Measurements from ENCODE around the gene AUP1.
"Not testable (repeated sequence)": the region's sequence is repeated elsewhere in the genome, so short reads cannot be mapped to it uniquely, and the experiment has no call there.

Gene AUP1

GRCh38 chr2:74566076-74566753, 36.7 kb upstream of the AUP1 start:
- H3K23ac ChIP-seq (ENCODE audit: low read length), result no peak overlapping the region
- no peak overlapping the region for H2AK5ac ChIP-seq (ENCODE audit: low read length)
- H4K8ac ChIP-seq (ENCODE audit: low read depth, low read length), result no peak overlapping the region
- no peak overlapping the region for H3K14ac ChIP-seq (ENCODE audit: low read length)
- H2AFZ ChIP-seq (ENCODE audit: insufficient read depth, low read length, poor library complexity), result no peak overlapping the region
- H3K9me3 ChIP-seq (ENCODE audit: insufficient read depth, low read depth, low read length), result no peaks in the 10 kb centered on the region
- H3K9ac ChIP-seq (ENCODE audit: low read length), result no peak overlapping the region
- no peaks in the 10 kb centered on the region for H3K79me1 ChIP-seq (ENCODE audit: low read length)
- DNase-seq, result no peak
- no peaks in the 10 kb centered on the region for H3K4me1 ChIP-seq (ENCODE audit: control insufficient read depth in 1 of 2, insufficient read depth in 2 of 2, low read length in 2 of 2)
- no peaks in the 10 kb centered on the region for H3K27me3 ChIP-seq (ENCODE audit: insufficient read depth, low read length)
- no peak overlapping the region for H3K27ac ChIP-seq (ENCODE audit: low read depth, low read length)
- H3K18ac ChIP-seq (ENCODE audit: low read length), result no peak overlapping the region
- no peak overlapping the region for H3K4ac ChIP-seq (ENCODE audit: low read depth, low read length)
- WGBS (ENCODE audit: extremely low coverage, insufficient coverage, insufficient read length), result no CpG with 5 or more reads among the region's 7 CpGs
- no peaks in the 10 kb centered on the region for H3K79me2 ChIP-seq (ENCODE audit: control insufficient read depth, insufficient read depth, low read length, poor library complexity)
- no peak overlapping the region for H3K4me3 ChIP-seq (ENCODE audit: low read depth, low read length)
- no peak overlapping the region for H4K91ac ChIP-seq (ENCODE audit: low read depth, low read length)
- no peaks in the 10 kb centered on the region for H3K36me3 ChIP-seq (ENCODE audit: control insufficient read depth in 1 of 2, insufficient read depth in 2 of 2, low read length in 2 of 2)
- no peak overlapping the region for H2BK5ac ChIP-seq (ENCODE audit: low read depth, low read length, poor library complexity)
- no peak overlapping the region for H4K12ac ChIP-seq (ENCODE audit: low read depth, low read length)
- H2BK12ac ChIP-seq (ENCODE audit: low read length), result no peak overlapping the region
- H3K4me2 ChIP-seq (ENCODE audit: low read length), result no peak overlapping the region
- H2BK120ac ChIP-seq (ENCODE audit: insufficient read depth, low read length, poor library complexity), result no peak overlapping the region

GRCh38 chr2:74564222-74564621, 34.7 kb upstream of the AUP1 start:
- H3K14ac ChIP-seq (ENCODE audit: low read length), result no peak overlapping the region
- WGBS (ENCODE audit: extremely low coverage, insufficient coverage, insufficient read length), result no CpG with 5 or more reads among the region's 5 CpGs

GRCh38 chr2:74562126-74562775, 32.7 kb upstream of the AUP1 start:
- H3K14ac ChIP-seq (ENCODE audit: low read length), result peak overlapping the region; percentile 19
- H3K79me2 ChIP-seq (ENCODE audit: control insufficient read depth, insufficient read depth, low read length, poor library complexity), result no peaks in the 10 kb centered on the region
- no peak overlapping the region for H3K9ac ChIP-seq (ENCODE audit: low read length)
- no peak overlapping the region for H2AK5ac ChIP-seq (ENCODE audit: low read length)
- H3K27me3 ChIP-seq (ENCODE audit: insufficient read depth, low read length), result no peaks in the 10 kb centered on the region
- H3K23ac ChIP-seq (ENCODE audit: low read length), result no peak overlapping the region
- H3K4me1 ChIP-seq (ENCODE audit: control insufficient read depth in 1 of 2, insufficient read depth in 2 of 2, low read length in 2 of 2), result peaks cover 0 to 4% of the 10 kb centered on the region in 2 experiments
- no peak overlapping the region for H3K18ac ChIP-seq (ENCODE audit: low read length)
- no peak overlapping the region for H3K4me2 ChIP-seq (ENCODE audit: low read length)
- H2BK120ac ChIP-seq (ENCODE audit: insufficient read depth, low read length, poor library complexity), result no peak overlapping the region
- no peaks in the 10 kb centered on the region for H3K36me3 ChIP-seq (ENCODE audit: control insufficient read depth in 1 of 2, insufficient read depth in 2 of 2, low read length in 2 of 2)
- H4K8ac ChIP-seq (ENCODE audit: low read depth, low read length), result no peak overlapping the region
- H3K4me3 ChIP-seq (ENCODE audit: low read depth, low read length), result no peak overlapping the region
- no peak overlapping the region for H3K4ac ChIP-seq (ENCODE audit: low read depth, low read length)
- peak overlapping the region; percentile 4 for H2BK12ac ChIP-seq (ENCODE audit: low read length)
- H4K91ac ChIP-seq (ENCODE audit: low read depth, low read length), result no peak overlapping the region
- no peak overlapping the region for H4K12ac ChIP-seq (ENCODE audit: low read depth, low read length)
- no peak overlapping the region for H2BK5ac ChIP-seq (ENCODE audit: low read depth, low read length, poor library complexity)
- no peak overlapping the region for H2AFZ ChIP-seq (ENCODE audit: insufficient read depth, low read length, poor library complexity)
- H3K79me1 ChIP-seq (ENCODE audit: low read length), result no peaks in the 10 kb centered on the region
- H3K9me3 ChIP-seq (ENCODE audit: insufficient read depth, low read depth, low read length), result no peaks in the 10 kb centered on the region
- no CpG with 5 or more reads among the region's 7 CpGs for WGBS (ENCODE audit: extremely low coverage, insufficient coverage, insufficient read length)
- no peak overlapping the region for H3K27ac ChIP-seq (ENCODE audit: low read depth, low read length)
- no peak for DNase-seq

More at GRCh38 chr2:74564222-74564621, 34.7 kb upstream of the AUP1 start:
- H4K91ac ChIP-seq (ENCODE audit: low read depth, low read length), result no peak overlapping the region
- H3K79me2 ChIP-seq (ENCODE audit: control insufficient read depth, insufficient read depth, low read length, poor library complexity), result no peaks in the 10 kb centered on the region
- peaks cover 0 to 4% of the 10 kb centered on the region in 2 experiments for H3K4me1 ChIP-seq (ENCODE audit: control insufficient read depth in 1 of 2, insufficient read depth in 2 of 2, low read length in 2 of 2)
- no peaks in the 10 kb centered on the region for H3K36me3 ChIP-seq (ENCODE audit: control insufficient read depth in 1 of 2, insufficient read depth in 2 of 2, low read length in 2 of 2)
- no peak overlapping the region for H2AFZ ChIP-seq (ENCODE audit: insufficient read depth, low read length, poor library complexity)
- no peak overlapping the region for H2BK5ac ChIP-seq (ENCODE audit: low read depth, low read length, poor library complexity)
- H2AK5ac ChIP-seq (ENCODE audit: low read length), result no peak overlapping the region
- H3K4ac ChIP-seq (ENCODE audit: low read depth, low read length), result no peak overlapping the region
- no peak overlapping the region for H3K18ac ChIP-seq (ENCODE audit: low read length)
- DNase-seq, result no peak
- H3K27me3 ChIP-seq (ENCODE audit: insufficient read depth, low read length), result no peaks in the 10 kb centered on the region
- H2BK12ac ChIP-seq (ENCODE audit: low read length), result no peak overlapping the region
- no peak overlapping the region for H3K9ac ChIP-seq (ENCODE audit: low read length)
- no peak overlapping the region for H3K27ac ChIP-seq (ENCODE audit: low read depth, low read length)
- no peak overlapping the region for H4K12ac ChIP-seq (ENCODE audit: low read depth, low read length)
- H4K8ac ChIP-seq (ENCODE audit: low read depth, low read length), result no peak overlapping the region
- H3K4me2 ChIP-seq (ENCODE audit: low read length), result no peak overlapping the region
- H3K23ac ChIP-seq (ENCODE audit: low read length), result no peak overlapping the region
- no peaks in the 10 kb centered on the region for H3K9me3 ChIP-seq (ENCODE audit: insufficient read depth, low read depth, low read length)
- no peak overlapping the region for H3K4me3 ChIP-seq (ENCODE audit: low read depth, low read length)
- no peaks in the 10 kb centered on the region for H3K79me1 ChIP-seq (ENCODE audit: low read length)
- no peak overlapping the region for H2BK120ac ChIP-seq (ENCODE audit: insufficient read depth, low read length, poor library complexity)

DNA sequence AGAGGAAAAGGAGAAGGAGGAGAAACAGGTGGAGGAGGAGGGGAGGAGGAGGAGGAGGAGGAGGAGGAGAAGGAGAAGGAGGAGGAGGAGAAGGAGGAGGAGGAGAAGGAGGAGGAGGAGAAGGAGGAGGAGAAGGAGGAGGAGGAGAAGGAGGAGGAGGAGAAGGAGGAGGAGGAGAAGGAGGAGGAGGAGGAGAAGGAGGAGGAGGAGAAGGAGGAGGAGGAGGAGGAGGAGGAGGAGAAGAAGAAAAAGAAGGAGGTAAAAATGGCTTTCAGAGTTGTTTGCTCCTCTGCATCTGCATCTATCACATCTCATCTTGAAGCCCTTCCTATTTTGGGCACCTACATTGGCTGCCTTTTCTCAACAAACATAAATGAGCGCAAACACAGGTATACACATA, 31.5 kb upstream of the AUP1 start:
- not testable (repeated sequence) for H2AFZ ChIP-seq (ENCODE audit: insufficient read depth, low read length, poor library complexity); H3K4me2 ChIP-seq (ENCODE audit: low read length); H3K27me3 ChIP-seq (ENCODE audit: insufficient read depth, low read length); H3K27ac ChIP-seq (ENCODE audit: low read depth, low read length); H4K8ac ChIP-seq (ENCODE audit: low read depth, low read length); H3K36me3 ChIP-seq (ENCODE audit: control insufficient read depth in 1 of 2, insufficient read depth in 2 of 2, low read length in 2 of 2); H3K23ac ChIP-seq (ENCODE audit: low read length); H3K4me1 ChIP-seq (ENCODE audit: control insufficient read depth in 1 of 2, insufficient read depth in 2 of 2, low read length in 2 of 2); H2BK120ac ChIP-seq (ENCODE audit: insufficient read depth, low read length, poor library complexity); H2AK5ac ChIP-seq (ENCODE audit: low read length); H4K91ac ChIP-seq (ENCODE audit: low read depth, low read length); DNase-seq; H3K4ac ChIP-seq (ENCODE audit: low read depth, low read length); H3K9ac ChIP-seq (ENCODE audit: low read length); H3K9me3 ChIP-seq (ENCODE audit: insufficient read depth, low read depth, low read length); H2BK5ac ChIP-seq (ENCODE audit: low read depth, low read length, poor library complexity); H3K4me3 ChIP-seq (ENCODE audit: low read depth, low read length); H3K79me2 ChIP-seq (ENCODE audit: control insufficient read depth, insufficient read depth, low read length, poor library complexity); H2BK12ac ChIP-seq (ENCODE audit: low read length); H3K79me1 ChIP-seq (ENCODE audit: low read length); H3K18ac ChIP-seq (ENCODE audit: low read length); H3K14ac ChIP-seq (ENCODE audit: low read length); H4K12ac ChIP-seq (ENCODE audit: low read depth, low read length)
- WGBS (ENCODE audit: extremely low coverage, insufficient coverage, insufficient read length), result no CpG with 5 or more reads among the region's 1 CpG
